ENCODE measurements around the gene PAQR7.

Gene PAQR7

GRCh38 chr1:25875154-25875855 is at the start of gene PAQR7:
Gene PAQR7 (minus strand): TSS chr1:25875708. CDS start chr1:25863839, 11,869 bp downstream.
- in situ Hi-C loops (cut with MboI; ENCODE audit: low sequenced_read_pairs): no loop called here

- in situ Hi-C loops (cut with MboI; ENCODE audit: low sequenced_read_pairs): no loop called here
These were observed 48.9 kb upstream of the PAQR7 start for GRCh38 chr1:25924454-25924853.

- in situ Hi-C loops (cut with MboI; ENCODE audit: low sequenced_read_pairs): no loop called here
These were observed 47.6 kb upstream of the PAQR7 start for GRCh38 chr1:25922971-25923552.

- in situ Hi-C loops (cut with MboI; ENCODE audit: low sequenced_read_pairs): no loop called here
These were observed 46.8 kb upstream of the PAQR7 start for GRCh38 chr1:25922056-25922970.

GRCh38 chr1:25918615-25919014 is 43.1 kb upstream of the PAQR7 start:
- in situ Hi-C loops (cut with MboI; ENCODE audit: low sequenced_read_pairs): no loop called here

- in situ Hi-C loops (cut with MboI; ENCODE audit: low sequenced_read_pairs): no loop called here
These were observed 42.5 kb upstream of the PAQR7 start for GRCh38 chr1:25917996-25918395.

GRCh38 chr1:25916460-25916859 is 41.0 kb upstream of the PAQR7 start:
- in situ Hi-C loops (cut with MboI; ENCODE audit: low sequenced_read_pairs): no loop called here

GRCh38 chr1:25914074-25914995 is 38.8 kb upstream of the PAQR7 start:
- in situ Hi-C loops (cut with MboI; ENCODE audit: low sequenced_read_pairs): no loop called here

DNA sequence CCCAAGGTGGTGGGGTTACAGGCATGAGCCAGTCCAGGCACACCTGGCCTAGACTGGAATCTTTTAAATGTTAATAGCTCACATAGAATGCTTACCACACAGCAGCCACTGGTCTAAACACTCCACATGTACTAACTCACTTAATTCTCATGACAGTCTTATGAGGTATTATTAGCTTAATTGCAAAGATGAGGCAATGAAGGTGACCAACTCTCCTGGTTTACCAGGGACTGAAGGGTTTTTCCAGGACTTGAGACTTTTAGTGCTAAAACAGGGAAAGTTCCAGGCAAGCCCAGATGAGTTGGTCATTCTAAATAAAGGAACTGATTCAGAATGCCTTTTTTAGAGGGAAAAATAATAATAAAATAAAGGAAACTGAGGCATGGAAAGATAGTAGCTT is 37.7 kb upstream of the PAQR7 start:
- in situ Hi-C loops (cut with MboI; ENCODE audit: low sequenced_read_pairs): no loop called here

DNA sequence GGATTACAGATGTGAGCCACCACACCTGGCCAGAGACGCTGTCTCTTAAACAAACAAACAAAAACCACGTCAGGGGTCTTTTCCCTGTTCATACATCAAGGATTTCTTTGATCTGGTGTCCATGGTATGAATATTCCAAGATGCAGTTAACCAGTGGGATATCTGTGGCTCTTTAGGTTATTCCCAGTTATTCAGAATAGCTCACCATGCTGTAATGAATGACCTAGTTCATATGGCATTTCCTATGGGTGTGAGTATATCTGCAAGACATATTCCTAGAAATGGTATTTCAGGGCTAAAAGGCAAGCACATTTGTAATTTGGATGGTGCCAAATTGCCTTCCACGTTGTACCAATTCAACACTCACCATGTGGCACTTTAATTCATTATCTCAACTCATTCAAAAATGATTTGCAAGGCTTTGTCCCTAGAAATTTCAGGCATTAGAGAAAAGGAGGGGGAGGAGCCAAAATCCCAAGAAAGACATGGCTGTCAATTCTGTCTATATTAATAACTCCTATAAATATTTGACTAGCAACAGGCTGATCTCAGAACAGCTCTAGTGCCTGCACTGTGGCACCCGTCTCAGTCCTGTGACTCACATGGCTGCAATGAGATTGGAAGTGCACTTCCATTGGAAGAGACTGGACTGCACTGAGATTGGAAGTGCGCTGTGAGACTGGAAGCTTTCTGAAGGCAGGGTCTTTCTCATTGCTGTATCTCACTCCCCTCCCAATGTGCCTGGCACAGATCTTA is 36.7 kb upstream of the PAQR7 start:
- in situ Hi-C loops (cut with MboI; ENCODE audit: low sequenced_read_pairs): no loop called here

- in situ Hi-C loops (cut with MboI; ENCODE audit: low sequenced_read_pairs): no loop called here
These were observed 35.7 kb upstream of the PAQR7 start for GRCh38 chr1:25911162-25911561.

GRCh38 chr1:25909040-25909439 is 33.5 kb upstream of the PAQR7 start:
- in situ Hi-C loops (cut with MboI; ENCODE audit: low sequenced_read_pairs): no loop called here

- in situ Hi-C loops (cut with MboI; ENCODE audit: low sequenced_read_pairs): no loop called here
These were observed 32.7 kb upstream of the PAQR7 start for GRCh38 chr1:25908161-25908560.

DNA sequence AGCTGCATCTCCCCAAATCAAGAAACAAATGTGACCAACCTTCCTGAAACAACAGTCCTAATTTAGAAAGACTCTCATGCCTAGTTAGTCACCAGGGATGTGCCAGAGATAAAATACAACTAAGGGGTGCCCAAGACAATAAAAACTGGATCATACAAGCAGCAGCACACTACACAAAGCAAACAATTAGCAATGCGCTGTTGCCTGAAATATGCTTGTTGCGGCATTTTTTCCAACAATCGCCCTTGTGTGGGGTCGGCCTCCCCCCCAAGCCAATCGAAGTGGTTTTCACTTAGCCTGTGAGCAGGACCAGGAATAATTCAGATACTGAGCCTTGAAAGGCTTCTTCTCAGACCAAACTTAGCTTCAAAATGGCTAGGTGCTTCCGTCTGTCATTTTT is 32.1 kb upstream of the PAQR7 start:
- in situ Hi-C loops (cut with MboI; ENCODE audit: low sequenced_read_pairs): no loop called here

GRCh38 chr1:25906644-25907300 is 31.3 kb upstream of the PAQR7 start:
- in situ Hi-C loops (cut with MboI; ENCODE audit: low sequenced_read_pairs): no loop called here

DNA sequence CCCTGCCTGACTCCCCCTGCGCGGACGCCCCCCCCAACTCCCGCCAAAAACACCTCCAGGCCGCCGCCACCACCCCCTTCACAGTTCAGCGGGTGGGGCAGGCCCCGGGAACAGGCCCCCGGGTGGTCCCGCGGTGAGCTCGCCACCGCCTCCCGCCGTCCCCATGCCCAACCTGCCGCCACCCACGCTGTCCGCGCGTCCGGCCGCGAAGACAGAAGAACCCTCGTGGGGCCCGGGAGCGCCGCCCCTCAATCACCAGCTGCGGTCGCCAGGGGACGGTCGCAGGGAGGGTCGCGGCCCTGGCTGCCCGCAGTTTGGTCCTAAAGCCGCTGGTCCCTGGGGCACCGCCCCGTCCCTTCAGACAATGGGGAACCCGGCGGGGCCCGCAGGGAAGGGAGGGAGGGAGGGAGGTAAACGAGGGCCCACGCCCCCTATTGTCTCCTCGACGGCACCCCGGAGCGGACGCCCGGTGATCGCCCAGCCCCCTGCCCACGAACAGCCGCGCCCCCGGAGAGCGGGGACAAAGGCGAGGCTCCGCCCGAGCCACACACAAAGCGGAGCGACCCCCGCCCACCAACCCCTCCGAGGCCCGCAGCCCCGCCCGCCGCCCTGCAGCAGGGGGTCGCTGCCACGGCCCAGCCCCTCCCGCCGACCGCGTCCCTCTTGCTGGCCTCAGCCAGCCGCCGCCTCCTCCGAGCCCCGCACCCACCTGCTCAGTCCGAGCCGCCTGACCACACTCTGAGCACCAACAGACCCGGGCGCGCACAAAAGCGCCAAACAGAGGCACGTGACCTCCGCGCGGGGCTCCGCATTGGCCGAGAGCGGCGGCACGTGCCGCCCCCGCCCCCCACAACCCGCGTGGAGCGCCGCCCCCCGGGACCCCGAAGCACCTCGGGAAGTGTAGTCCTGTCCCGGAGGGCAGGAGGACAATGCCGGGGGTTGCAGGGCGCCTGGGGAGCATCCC is 30.5 kb upstream of the PAQR7 start, which contains the start of gene STMN1:
TSS of gene STMN1 (minus strand) at position 740 of the 964 bp plus-strand sequence. CDS start 1,743 bp downstream, outside the sequence.
- in situ Hi-C loops (cut with MboI; ENCODE audit: low sequenced_read_pairs): no loop called here

DNA sequence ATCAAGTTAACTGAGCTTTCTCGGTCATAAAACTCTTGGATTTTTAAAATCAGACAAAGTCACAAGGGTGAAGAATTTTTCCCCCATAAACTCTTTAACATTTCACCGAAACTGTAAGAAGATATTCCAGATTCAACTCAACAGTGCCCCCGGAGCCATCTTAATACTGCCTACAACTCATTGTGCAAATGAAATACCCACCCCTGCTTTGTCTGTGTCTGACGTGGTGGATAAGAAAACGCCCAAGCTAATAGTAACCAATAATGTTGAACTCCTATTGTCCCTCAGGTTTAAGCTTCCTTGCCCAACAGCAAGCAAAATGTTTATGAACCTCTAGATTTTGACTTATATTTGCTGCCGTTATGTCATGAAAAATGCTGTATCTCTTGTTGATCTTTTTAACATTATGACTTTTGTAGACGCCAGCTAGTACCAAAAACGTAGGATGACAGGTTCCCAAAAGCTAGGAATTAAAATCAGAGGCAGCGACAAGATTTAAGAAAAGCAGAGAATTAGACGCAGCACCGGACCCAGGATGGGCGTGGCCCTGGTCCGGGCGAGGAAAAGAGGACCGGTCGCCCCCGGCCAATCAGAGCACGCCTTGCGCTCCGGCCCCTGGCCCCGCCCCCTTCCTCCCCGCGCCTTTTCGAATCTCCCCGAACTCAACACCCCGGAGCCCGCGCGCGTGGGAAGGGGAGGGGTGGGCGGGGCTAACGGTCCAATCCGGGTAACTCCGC is 29.6 kb upstream of the PAQR7 start:
- in situ Hi-C loops (cut with MboI; ENCODE audit: low sequenced_read_pairs): no loop called here

All from HL-60/S4 (cell line).